ENCODE measurements around the gene POU3F2.

POU3F2 gene

GRCh38 chr6:98834060-98835031 lies at the start of gene POU3F2:
Gene POU3F2 (plus strand): TSS chr6:98834574. CDS start chr6:98834874, 300 bp downstream.
- DNase-seq: peak; percentile 15 to 38

- no peak for DNase-seq
These were observed 46.9 kb upstream of the POU3F2 start for GRCh38 chr6:98787435-98787834.

DNA sequence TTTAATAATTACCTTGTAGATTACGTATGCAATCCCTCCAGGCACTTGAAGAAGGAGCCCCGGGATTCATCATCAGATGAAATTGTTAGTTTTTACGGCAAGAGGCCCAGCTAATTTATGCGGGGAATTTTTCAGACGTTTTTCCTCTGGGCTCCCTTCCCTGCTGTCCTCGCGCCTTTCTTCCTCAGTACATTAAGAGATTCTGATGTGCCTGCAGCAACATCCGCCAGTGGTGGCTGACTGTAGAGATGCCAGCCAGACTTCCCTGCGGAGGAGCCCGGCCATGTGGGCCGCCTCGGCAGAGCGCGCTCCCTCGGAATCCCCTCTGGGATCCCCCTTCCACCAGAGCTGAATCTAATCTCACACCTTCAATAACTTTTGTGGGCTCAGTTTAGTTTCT lies 46.4 kb upstream of the POU3F2 start:
- no peak for DNase-seq

- DNase-seq: no peak
These were observed 40.0 kb upstream of the POU3F2 start for GRCh38 chr6:98794307-98794842.

- no peak for DNase-seq
These were observed 37.0 kb upstream of the POU3F2 start for GRCh38 chr6:98797217-98797994.

DNA sequence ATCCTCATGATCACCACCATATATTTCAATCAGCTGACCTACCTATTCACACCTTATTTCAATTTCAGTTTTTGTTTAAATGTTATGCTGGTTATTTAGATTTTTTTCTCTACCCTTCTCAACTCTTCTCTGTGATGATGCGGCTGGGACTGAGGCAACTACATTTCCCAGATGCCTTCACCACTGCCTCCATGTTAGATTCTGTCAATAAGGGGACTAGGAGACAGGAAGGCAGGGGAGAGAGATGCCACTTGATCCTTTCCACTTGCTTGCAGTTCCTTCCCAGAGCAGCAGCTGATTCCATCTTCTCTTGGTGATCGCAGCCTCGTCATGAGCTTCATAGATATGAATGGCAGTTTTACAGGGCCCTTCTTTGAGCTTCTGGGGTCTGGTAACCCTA lies 33.5 kb upstream of the POU3F2 start:
- DNase-seq: no peak

DNA sequence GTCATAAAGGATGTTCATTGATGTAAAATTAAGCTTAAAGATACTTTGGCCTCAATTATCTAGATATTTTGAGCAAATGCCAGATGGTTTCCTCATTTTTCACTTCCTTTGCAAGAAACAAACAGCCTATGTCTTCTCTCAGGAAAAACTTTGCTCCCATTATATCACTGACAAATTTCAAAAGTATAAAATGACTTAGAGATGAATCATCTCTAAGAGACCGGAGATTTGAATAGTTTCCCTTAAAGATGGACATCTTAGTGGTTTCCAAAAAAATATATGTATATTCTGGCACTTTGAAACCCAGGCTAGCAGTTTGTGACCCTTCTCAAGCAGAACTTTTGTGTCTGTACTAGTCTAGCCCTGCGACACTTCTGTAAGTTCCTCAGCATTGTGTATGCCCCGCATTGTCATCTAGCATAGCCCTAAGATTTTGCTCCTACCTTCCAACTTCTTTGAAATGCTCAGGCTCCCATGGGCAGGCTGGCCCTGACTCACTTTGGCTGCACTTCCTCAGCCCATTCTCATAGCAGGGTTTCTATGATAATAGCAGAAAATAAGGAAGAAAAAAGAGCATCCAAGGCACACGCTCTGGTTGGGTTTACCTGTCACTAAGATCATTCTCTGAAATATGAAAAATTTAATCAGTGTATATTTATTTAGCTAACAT lies 25.7 kb upstream of the POU3F2 start:
- DNase-seq: no peak

DNA sequence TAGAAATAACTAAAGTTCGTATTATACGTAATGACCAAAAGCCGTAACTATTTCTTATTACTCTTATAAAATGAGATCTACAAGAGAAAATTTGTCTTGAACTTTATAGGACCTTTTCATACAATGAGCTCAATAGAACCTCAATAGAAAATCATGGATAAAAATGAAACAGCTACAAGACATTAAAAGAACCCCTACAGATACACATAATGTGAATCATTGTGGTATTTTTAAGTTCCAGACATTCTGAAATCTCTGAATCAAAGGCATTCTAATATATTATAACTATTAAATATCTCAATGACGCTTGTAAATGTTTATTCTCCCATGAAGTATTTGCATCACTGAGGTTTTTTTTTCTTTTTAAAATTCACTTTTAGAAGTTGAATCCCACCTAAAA lies 22.2 kb upstream of the POU3F2 start:
- DNase-seq: no peak

GRCh38 chr6:98816799-98817198 lies 17.6 kb upstream of the POU3F2 start:
- no peak for DNase-seq

- DNase-seq: no peak
These were observed 12.5 kb upstream of the POU3F2 start for GRCh38 chr6:98821756-98822405.

DNA sequence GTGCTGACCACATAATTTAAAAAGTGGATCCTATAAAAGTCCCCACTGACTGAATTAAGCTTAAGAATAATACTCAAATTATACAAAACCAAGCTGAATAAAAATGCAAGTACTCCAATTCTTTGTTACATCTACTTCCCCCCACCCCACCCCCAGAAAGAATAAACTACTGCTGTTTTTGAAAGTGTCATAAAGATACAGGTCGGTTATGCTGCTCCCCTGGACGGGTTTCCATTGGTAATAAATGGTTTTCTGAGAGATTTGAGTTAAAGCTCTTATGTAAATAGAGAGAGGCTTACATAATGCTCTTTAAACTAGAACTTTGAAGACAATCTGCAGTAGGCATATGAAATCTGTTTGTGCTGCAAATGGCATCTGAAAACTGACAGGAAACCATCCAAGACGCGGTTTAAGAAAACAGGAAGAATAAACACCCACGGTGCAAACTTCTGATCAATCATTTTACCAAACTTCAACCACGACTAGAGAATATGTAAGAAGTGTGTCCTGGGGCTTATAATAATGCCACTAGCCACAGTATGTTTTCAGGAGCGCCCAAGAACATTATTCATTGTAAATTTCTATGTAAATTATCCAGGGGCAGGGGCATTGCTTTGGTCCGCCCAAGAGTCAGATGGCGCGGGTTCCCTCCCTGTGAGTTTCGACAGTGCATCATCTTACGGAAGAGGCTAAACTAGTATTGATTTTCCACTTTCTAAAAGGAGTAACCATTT lies 10.8 kb upstream of the POU3F2 start:
- DNase-seq: no peak

GRCh38 chr6:98824162-98824901 lies 10.0 kb upstream of the POU3F2 start:
- DNase-seq: no peak

- no peak for DNase-seq
These were observed 9.3 kb upstream of the POU3F2 start for GRCh38 chr6:98824902-98825599.

- DNase-seq: no peak
These were observed 8.7 kb upstream of the POU3F2 start for GRCh38 chr6:98825600-98826230.

DNA sequence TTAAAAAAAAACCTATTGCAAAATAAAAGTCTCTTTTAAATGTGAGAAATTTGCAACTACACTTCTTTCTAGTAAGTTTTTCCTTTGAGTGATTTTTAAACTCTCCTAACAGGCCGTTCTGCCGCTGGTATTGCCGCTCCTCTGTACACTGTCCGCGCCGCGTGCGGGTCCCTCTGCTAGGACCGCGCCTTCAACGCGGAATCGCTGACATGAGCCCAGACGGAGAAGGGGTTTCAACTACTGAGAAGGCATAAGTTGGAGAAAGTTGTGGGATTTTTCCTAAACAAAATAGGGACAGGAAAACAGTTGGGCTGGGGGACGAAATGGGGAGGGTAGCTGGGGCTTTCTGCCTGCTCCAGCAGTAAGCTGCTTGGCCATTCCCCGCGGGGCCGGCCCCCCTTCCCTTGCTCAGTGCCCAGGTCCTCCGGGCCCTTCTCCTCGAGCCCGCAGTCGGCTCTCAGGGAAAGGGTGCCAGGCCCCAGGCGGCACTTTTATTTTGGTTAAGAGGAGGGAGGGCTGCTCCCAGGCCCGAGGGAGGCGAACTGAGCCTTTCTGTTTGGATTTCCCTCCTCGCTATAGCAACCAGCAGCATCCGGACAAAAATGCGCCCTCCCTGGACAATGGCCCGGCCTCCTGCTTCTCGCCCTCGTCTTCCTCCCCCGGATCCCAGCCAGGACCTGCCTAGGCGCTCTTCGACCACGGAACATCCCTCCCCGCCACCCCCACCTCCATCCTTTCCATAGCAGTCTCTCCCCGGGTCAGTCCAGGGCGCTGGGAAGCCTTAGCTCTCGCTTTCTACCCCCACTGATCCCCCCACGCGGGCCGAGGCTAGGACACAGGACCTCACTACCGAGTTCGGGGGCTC lies 6.8 kb upstream of the POU3F2 start:
- no peak for DNase-seq

DNA sequence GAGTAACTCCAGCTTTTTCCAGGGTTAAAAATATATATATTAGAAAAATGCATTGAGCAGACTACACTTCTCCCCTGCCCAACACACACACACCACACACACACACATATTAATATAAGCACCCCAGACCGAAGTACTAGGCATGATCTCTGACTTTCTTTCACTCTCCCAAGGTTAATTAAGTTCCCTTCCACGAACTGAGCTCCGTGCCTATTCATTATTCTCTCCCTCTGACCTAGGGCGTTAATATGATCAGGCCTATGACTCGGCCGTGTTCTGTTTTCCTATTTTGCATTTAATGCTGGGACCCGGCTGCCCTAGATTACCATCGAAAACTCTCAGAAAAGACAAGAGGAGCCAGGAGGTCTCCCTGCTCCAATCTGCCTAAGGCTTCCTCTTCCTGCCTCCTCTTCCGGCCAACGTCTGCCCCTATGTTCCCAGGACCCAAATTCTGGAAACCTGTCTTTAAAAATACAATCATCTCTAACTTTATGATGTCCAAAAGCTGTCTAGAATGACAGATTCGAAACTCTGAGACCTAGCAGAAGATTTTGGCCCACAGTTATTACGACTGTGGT lies 6.1 kb upstream of the POU3F2 start:
- DNase-seq: no peak

- DNase-seq: no peak
These were observed 5.4 kb upstream of the POU3F2 start for GRCh38 chr6:98828941-98829411.

DNA sequence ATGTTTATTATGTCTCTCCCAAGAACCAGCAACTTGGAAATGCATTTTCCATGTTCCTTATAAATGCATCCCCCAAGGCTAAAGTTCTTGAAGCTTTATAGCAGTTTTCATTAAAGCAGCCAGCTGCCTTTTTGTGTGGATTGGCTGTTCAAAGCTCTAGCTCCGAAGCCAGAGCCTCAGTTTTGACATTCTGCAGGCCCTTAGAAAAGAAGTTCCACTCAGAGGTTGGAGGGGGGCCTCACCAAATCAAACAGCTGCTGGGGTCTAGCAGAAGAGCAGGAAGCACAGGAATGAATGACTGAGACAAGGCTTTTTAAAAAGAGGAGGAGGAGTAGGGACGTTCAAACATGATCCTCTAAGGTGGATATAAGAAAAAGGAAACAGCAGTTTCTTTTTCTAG lies 4.2 kb upstream of the POU3F2 start:
- no peak for DNase-seq
